ENCODE results near the gene C4BPB. TPM values are rescaled to one million over a fixed set of nuclear protein-coding genes. Genes with fewer than 3 reads are reported as not detected.

The C4BPB gene
- total RNA-seq, 1 experiment from 2014 or later: not detected

- no peak overlapping the region for H3K18ac ChIP-seq (ENCODE audit: insufficient read length, low read depth, low read length)
- H3K23me2 ChIP-seq (ENCODE audit: insufficient read length, low read depth, low read length, poor library complexity, severe bottlenecking): no peaks in the 10 kb centered on the region
- H3K9ac ChIP-seq (ENCODE audit: extremely low read depth, insufficient read length, low read length): no peak overlapping the region
- H3K36me3 Mint-ChIP-seq (ENCODE audit: insufficient read depth in 1 of 3, low read depth in 3 of 3): peaks cover 0 to 9% (median 3%) of the 10 kb centered on the region in 3 experiments; a peak in 5 of 7 replicates
- H2AFZ ChIP-seq (ENCODE audit: low read length): no peak overlapping the region
- H3K9me3 ChIP-seq (ENCODE audit: control insufficient read depth, low read depth, low read length): peaks cover 18% of the 10 kb centered on the region
- no peak overlapping the region for H2BK120ac ChIP-seq (ENCODE audit: low read depth, low read length, poor library complexity, severe bottlenecking)
- no peak overlapping the region for H3K4me3 Mint-ChIP-seq
- H3K79me2 ChIP-seq (ENCODE audit: insufficient read depth, low read length): no peaks in the 10 kb centered on the region
- no peak overlapping the region for H2BK5ac ChIP-seq (ENCODE audit: insufficient read length, low read length)
- H3K27ac ChIP-seq (ENCODE audit: insufficient read length, low read depth, low read length): no peak overlapping the region
- H2AK5ac ChIP-seq (ENCODE audit: insufficient read length, low read length): no peak overlapping the region
- no peaks in the 10 kb centered on the region for H3K4me1 Mint-ChIP-seq
- no peak overlapping the region for H4K8ac ChIP-seq (replicated peaks; ENCODE audit: insufficient read length, low read depth, low read length)
- no peak overlapping the region for H3K56ac ChIP-seq (ENCODE audit: insufficient read length, low read depth, low read length)
- no peak overlapping the region for H3T11ph ChIP-seq (ENCODE audit: low read length)
- no peak overlapping the region for H4K5ac ChIP-seq (ENCODE audit: insufficient read length, low read depth, low read length)
- no peak overlapping the region for H3K23ac ChIP-seq (ENCODE audit: insufficient read length, low read depth, low read length)
- TF ChIP-seq, protein P1, sequence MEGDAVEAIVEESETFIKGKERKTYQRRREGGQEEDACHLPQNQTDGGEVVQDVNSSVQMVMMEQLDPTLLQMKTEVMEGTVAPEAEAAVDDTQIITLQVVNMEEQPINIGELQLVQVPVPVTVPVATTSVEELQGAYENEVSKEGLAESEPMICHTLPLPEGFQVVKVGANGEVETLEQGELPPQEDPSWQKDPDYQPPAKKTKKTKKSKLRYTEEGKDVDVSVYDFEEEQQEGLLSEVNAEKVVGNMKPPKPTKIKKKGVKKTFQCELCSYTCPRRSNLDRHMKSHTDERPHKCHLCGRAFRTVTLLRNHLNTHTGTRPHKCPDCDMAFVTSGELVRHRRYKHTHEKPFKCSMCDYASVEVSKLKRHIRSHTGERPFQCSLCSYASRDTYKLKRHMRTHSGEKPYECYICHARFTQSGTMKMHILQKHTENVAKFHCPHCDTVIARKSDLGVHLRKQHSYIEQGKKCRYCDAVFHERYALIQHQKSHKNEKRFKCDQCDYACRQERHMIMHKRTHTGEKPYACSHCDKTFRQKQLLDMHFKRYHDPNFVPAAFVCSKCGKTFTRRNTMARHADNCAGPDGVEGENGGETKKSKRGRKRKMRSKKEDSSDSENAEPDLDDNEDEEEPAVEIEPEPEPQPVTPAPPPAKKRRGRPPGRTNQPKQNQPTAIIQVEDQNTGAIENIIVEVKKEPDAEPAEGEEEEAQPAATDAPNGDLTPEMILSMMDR (conservative IDR thresholded peaks at IDR 0.05): no peak
- no peak overlapping the region for H3K4me2 ChIP-seq (ENCODE audit: insufficient read depth, insufficient read length, low read length)
- no peaks in the 10 kb centered on the region for H3K79me1 ChIP-seq (ENCODE audit: insufficient read depth, low read depth, low read length, poor library complexity, severe bottlenecking)
- H2BK12ac ChIP-seq (ENCODE audit: insufficient read length, low read depth, low read length): no peak overlapping the region
- H3K14ac ChIP-seq (ENCODE audit: insufficient read depth, low read length): no peak overlapping the region
- peaks cover 2% of the 10 kb centered on the region for H3K27me3 Mint-ChIP-seq (ENCODE audit: low read depth)
- H3K9me3 Mint-ChIP-seq: peaks cover 19 to 21% of the 10 kb centered on the region in 2 experiments
- no peak overlapping the region for H2BK15ac ChIP-seq (ENCODE audit: low read depth, low read length)
- H3K27me3 ChIP-seq (ENCODE audit: insufficient read depth, low read length): no peaks in the 10 kb centered on the region
- no peak overlapping the region for H3K4ac ChIP-seq (ENCODE audit: low read depth, low read length)
- no peak overlapping the region for H4K91ac ChIP-seq (ENCODE audit: insufficient read length, low read depth, low read length)
- no peaks in the 10 kb centered on the region for H4K20me1 ChIP-seq (ENCODE audit: control insufficient read depth, insufficient read depth, insufficient read length)
- H3K27ac Mint-ChIP-seq: no peak overlapping the region
- no peak overlapping the region for H2BK20ac ChIP-seq (ENCODE audit: low read depth, low read length, poor library complexity, severe bottlenecking)
- H3K4me1 ChIP-seq (ENCODE audit: insufficient read depth, low read length): no peaks in the 10 kb centered on the region
- no peak for DNase-seq
- no CpG with 5 or more reads among the region's 3 CpGs for WGBS (ENCODE audit: extremely low coverage, insufficient read length, low lambda C conversion rate)
Observed at GRCh38 chr1:207097871-207098324, 9.2 kb downstream of the C4BPB start.
